GM19467 (cell line): ENCODE measurements around the gene LYL1.

Experiments
- ATAC-seq: cut with Tn5 transposase; IDR thresholded peaks from one replicate; pipeline ENCODE4 v1.9.1; 2021; ENCODE audit warnings: mild to moderate bottlenecking, moderate library complexity; ENCODE audit not compliant: unreplicated experiment

LYL1 gene

GRCh38 chr19:13094771-13095392 is 7.8 kb downstream of the LYL1 start:
- ATAC-seq, result no peak

DNA sequence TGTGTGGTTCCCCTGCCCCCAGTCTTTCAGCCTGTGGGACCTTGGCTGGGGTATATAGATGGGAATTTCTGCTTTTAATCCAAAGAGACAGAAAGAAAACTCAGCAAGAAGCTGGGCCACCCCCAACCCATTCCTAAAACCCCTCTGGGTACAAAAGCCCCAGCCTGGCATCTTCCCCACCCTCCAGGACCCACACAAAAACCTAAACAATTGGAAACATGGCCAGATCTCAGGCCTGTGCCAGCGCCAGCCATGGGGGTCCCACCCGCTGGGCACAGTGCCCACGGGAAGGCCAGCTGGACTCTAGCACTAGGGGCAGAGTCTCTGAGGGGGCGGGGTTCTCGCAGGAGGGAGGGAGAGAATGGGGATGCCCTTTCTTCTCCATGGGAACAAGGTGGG is 8.6 kb downstream of the LYL1 start:
- no peak for ATAC-seq

DNA sequence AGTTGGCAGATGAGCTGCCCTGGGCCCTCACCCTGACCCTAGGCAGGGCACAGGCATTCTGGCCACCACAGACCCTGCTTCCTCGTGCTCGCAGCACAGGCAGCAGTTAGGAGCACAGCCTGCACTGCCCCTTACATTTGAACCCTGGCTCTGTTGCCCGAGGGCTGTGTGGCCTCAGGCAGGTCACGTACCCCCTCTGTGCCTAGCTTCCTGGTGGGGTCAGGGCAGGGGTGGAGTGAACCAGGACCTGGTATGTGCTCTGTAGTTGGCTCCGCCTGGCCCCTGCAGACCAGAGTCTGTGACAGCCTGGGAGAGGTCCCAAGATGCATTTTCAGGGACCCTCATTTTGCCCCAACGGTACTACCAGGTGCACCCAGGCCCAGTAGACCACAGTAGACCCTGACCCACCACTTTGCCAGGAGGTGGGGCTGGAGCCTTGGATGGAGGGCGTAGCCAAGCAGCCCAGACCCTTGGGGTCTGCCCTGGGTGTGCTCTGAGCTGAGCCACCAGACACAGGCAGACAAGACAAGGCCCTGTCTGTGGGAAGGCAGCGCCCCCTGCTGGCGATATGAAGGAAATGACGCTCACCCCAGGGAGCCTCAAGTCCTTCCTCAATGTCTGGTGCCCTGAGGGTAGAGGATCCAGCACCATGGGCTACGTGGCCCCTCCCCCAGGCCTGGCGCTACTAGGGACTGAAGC is 9.1 kb downstream of the LYL1 start:
- ATAC-seq, result no peak

DNA sequence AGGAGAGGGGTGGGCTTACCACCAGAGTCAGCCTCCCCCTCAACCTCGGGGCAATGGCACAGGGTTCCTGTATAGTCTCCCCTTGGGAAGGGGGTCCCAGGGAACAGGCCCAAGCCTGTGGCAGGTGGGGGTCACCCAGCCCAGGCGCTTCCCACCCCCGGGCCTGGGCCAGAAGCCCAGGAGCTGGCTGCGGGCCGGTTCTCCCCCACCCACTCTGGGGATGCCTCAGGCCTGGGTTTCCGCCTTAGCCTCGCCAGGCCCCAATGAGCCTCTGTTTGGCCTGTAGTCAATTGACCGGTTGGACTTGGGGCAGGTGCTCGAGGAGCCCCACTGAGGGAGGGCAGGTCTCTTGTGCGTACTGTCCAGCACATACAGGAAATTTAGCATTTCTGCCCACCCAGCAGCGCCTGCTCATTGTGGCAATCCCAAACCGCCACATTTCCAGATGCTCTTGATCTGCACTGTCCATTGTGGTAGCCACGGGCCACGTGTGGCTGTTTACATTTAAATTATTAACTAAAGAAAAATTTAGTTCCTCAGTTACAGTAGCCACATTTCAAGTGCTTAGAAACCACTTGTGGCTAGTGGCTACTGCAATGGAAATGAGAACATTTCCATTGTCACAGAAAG is 9.9 kb downstream of the LYL1 start:
- no peak for ATAC-seq

- ATAC-seq, result no peak
Measured at GRCh38 chr19:13092158-13092543, 10.5 kb downstream of the LYL1 start.

GRCh38 chr19:13091400-13092157 is 11.1 kb downstream of the LYL1 start:
- ATAC-seq, result no peak

- no peak for ATAC-seq
Measured at GRCh38 chr19:13090511-13091231, 12.0 kb downstream of the LYL1 start.

DNA sequence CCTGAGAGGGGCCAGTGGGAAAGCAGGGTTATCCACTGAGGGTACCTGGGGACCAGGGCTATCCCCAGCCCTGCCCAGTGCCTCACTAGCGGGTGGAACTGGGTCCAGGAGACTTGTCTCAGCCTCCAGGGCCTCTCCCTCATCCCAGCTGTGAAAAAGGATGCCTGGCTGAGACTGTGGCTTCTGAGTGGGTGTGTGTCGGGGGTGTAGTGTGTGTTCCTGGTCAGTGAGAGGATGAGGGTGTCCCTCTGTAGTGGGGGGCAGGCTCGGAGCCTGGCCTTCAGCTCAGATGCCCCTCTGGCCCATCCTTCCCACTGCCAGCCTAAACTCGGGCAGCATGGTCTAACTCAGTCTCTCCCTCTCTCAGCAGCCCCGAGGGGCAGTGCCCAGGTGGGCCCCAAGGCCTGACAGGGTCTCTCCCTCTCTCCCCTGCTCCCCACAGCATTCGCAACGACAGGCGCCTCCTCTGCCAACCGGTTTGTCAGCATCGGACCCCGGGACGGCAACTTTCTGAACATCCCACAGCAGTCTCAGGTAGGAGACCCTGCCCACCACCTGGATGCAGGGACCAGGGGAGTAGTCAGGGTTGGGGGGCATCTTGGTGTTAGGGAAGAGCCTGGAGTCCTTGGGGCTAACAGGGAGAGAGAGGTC is 12.7 kb downstream of the LYL1 start:
- no peak for ATAC-seq

DNA sequence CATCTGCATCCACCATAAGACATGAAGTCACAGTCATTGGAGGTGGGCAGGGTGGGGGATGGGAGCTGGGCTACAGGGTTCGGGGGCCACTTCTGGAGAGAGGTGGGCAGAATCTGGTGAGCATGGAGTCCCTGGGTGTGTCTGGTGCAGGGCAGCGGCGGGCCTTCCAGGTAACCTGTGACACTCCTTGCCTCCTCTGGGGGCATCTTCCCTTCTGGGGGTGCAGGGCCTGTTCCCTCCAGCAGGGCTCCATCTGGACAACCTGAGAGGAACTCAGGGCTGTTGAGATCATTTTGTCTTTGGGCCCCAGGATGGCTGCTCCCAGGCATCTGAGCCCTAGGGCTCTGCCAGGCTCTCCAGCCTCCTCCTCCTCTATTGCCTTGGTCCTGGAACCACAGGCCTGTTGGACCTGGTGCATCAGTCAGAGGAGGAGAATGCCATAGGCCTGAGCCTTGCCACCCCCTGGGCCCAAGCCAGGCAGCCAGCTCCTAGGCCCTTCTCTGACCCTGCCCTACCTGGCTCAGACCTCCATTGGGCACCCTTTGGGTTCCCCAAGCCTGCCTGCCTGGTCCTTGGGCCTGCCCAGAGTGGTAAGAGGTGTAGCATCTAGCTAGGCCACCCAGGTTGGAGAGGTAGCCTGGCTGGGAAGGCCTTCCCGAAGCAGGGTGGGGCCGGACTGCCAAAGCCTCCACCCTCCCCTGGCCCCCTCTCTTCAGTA is 13.4 kb downstream of the LYL1 start:
- no peak for ATAC-seq

DNA sequence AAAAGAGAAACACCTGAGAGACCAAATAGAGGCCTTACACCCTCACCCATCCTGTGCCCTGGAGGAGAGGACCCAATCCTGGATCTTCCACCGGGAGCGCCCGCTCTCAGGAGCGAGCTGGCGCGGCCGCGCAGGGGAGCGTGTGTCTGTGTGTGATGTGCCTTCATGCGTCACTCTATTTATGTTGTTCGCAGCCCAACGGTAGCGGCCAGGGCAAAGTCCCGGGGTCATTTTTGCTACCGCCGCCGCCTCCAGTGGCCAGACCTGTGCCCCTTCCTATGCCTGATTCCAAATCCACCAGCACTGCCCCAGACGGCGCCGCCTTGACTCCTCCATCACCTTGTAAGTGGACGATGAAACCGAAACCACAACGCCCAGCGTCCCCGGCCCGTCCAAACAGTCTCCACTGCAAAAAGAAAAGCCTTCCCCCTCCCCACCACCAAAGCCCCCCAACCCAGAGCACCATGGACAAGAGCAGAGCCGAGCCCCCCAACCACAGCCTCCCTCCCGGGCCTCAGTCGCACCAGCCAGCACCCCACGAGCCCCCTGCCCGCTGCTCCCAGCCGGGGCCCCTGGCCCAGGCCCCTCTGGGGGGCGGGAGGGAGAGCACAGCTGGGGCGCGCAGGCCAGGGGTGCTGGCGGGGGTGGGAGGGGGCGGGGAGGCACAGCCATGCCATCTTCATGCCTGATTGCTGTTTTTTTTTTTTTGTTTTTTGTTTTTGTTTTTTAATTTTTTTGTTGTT is 14.7 kb downstream of the LYL1 start:
- ATAC-seq, result no peak

DNA sequence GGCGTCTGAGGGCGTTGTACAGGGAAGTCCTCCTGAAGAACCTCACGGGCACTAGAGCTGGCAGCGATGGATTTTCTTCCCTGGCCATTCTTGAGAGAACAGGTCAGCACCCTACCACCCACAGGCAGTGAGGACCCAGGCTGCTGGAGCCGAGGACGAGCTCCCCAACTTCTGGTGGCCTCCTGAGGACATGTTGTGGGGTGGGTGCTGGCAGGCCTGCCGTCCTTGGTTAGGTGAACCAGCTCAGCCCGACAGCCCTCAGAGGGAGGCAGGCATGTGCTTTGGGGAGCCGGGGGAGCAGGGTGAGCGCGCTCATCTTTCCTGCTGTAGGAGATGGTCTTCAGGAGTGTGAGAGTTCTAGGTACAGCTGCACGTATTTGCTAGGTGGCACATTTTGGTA is 15.4 kb downstream of the LYL1 start:
- ATAC-seq, result no peak

GRCh38 chr19:13086341-13086740 is 16.3 kb downstream of the LYL1 start:
- ATAC-seq, result no peak

DNA sequence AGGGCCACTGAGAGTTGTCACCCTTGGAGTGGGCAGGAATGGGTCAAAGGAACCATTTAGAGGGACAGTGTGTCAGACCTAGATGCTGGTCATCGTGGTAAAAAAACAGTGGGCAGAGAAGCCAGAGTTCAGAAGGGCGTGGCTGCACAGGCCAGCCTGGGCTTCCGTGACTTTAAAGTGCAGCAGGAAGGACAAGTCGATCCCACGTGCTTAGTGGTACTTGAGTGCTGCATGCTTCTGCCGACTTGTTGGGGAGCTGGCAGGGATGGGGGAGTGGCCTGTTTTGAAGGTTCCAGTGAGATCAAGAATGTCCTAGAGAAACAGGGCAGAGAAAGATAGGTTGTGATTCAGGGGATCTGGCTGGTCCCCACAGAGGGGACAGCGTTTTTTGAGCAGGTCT is 17.0 kb downstream of the LYL1 start:
- no peak for ATAC-seq

DNA sequence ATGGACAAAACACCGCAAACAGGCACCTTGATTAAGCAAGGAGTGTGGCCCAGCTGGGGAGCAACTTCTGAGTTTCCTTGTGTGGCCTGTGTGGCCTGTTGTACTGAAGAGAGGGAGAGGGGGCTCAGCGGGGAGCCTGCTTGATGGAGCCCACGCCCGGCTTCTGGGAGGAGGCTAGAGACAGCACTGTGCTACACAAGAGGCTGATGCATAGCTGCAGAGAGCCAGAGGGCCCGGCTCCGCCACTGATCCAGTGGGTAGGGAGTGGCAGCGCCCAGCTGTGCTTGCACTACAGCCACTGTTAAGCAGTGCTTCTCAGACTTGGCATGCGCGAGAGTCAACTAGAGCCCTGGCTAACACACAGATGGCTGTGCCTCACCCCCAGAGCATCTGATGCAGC is 19.0 kb downstream of the LYL1 start:
- no peak for ATAC-seq

DNA sequence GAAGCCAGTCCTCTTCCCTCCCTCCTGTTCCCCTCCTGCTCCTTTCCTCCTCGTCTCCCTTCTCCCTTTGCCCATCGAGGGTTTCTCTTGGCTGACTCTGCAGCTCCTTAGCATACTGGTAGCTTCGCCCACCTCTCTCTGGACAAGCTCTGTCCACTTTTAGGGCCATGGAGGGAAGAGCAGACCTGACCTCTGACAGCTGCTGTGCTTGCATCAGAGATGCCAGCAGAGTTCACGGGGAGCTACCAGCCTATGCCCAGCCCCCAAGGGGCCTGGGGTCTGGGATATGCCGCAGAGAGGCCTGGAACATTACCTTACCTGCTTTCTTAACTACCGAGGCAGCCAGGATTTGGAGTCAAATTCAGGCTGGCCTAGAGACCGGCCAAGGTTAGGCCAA is 19.7 kb downstream of the LYL1 start:
- ATAC-seq, result no peak

GRCh38 chr19:13082192-13083007 is 20.3 kb downstream of the LYL1 start:
- no peak for ATAC-seq

DNA sequence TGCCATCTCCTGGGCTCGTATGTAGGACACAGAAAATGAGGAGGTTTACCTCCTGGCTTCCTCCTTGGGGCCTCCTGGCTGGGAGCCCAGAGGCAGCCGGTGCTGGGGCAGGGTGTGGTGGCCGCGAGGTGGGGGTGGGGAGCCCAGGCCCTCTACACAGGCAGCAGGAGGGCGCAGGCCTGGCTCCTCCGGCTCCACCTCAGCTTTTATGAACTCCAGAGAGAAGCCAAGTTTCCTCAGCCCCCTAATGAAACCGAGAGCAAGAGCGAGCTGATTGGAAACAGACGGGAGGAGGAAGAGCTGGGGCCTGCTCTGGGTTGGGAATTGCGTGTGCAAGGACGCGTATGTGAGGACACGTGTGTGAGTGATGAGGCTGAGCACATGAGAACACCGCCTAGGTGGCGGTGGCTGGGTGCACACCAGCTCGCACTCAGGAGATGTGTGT is 23.1 kb downstream of the LYL1 start:
- no peak for ATAC-seq

- no peak for ATAC-seq
Measured at GRCh38 chr19:13078897-13079541, 23.6 kb downstream of the LYL1 start.
